BE2C (cell line): Measurements from ENCODE around the gene KCNMA1.

Source experiments
- DNase-seq: peaks from one replicate; pipeline ENCODE4 v3.0.0-alpha.2; 2020
- H3K27me3 ChIP-seq: fragments of 250-450 bp; sonication (Bioruptor Pico); 2 replicates; pipeline ENCODE4 v1.5.1; 2020; ENCODE audit warnings: mild to moderate bottlenecking
- H3K36me3 ChIP-seq: fragments of 250-450 bp; sonication (Bioruptor Pico); 2 replicates; pipeline ENCODE4 v1.5.1; 2020; ENCODE audit warnings: mild to moderate bottlenecking
- H3K4me1 ChIP-seq: fragments of 250-450 bp; sonication (Bioruptor Pico); 2 replicates; pipeline ENCODE4 v1.5.1; 2020
- H3K4me3 ChIP-seq: 2 replicates; pipeline ENCODE4 v1.5.1; 2011; ENCODE audit warnings: low read depth, low read length
- H3K9me3 ChIP-seq: fragments of 250-450 bp; sonication (Bioruptor Pico); 2 replicates; pipeline ENCODE4 v1.5.1; 2020
- CTCF ChIP-seq: IDR thresholded peaks from 2 replicates; pipeline ENCODE4 v1.5.1; 2012; ENCODE audit warnings: mild to moderate bottlenecking, low read depth, low read length

The KCNMA1 gene

GRCh38 chr10:77616766-77617165 lies 20.8 kb downstream of the KCNMA1 start:
- no peak for DNase-seq
- H3K9me3 ChIP-seq: no peaks in the 10 kb centered on the region
- no peaks in the 10 kb centered on the region for H3K27me3 ChIP-seq
- no peaks in the 10 kb centered on the region for H3K4me1 ChIP-seq
- no peak overlapping the region for H3K4me3 ChIP-seq
- no peaks in the 10 kb centered on the region for H3K36me3 ChIP-seq
- TF ChIP-seq CTCF: no peak

GRCh38 chr10:77614778-77615625 lies 22.6 kb downstream of the KCNMA1 start:
- no peaks in the 10 kb centered on the region for H3K36me3 ChIP-seq
- H3K27me3 ChIP-seq: no peaks in the 10 kb centered on the region
- no peak overlapping the region for H3K4me3 ChIP-seq
- H3K9me3 ChIP-seq: no peaks in the 10 kb centered on the region
- no peaks in the 10 kb centered on the region for H3K4me1 ChIP-seq
- DNase-seq: no peak
- TF ChIP-seq CTCF: no peak

- TF ChIP-seq CTCF: no peak
- Histone ChIP-seq H3K27me3 (no peaks in the 10 kb centered on the region), H3K4me3 (no peak overlapping the region), H3K36me3 (no peaks in the 10 kb centered on the region), H3K4me1 (no peaks in the 10 kb centered on the region), H3K9me3 (no peaks in the 10 kb centered on the region)
- DNase-seq: no peak
These were observed 24.0 kb downstream of the KCNMA1 start for GRCh38 chr10:77613476-77614130.

GRCh38 chr10:77611670-77612069 lies 25.9 kb downstream of the KCNMA1 start:
- no peaks in the 10 kb centered on the region for H3K4me1 ChIP-seq
- no peak for TF ChIP-seq CTCF
- no peak overlapping the region for H3K4me3 ChIP-seq

GRCh38 chr10:77611221-77611620 lies 26.4 kb downstream of the KCNMA1 start:
- Histone ChIP-seq H3K27me3 (no peaks in the 10 kb centered on the region), H3K4me3 (no peak overlapping the region), H3K9me3 (no peaks in the 10 kb centered on the region), H3K36me3 (no peaks in the 10 kb centered on the region), H3K4me1 (no peaks in the 10 kb centered on the region)
- no peak for TF ChIP-seq CTCF
- no peak for DNase-seq

More at GRCh38 chr10:77611670-77612069, 25.9 kb downstream of the KCNMA1 start:
- Histone ChIP-seq H3K9me3 (no peaks in the 10 kb centered on the region), H3K36me3 (no peaks in the 10 kb centered on the region), H3K27me3 (no peaks in the 10 kb centered on the region)
- DNase-seq: no peak

GRCh38 chr10:77609781-77610272 lies 27.8 kb downstream of the KCNMA1 start:
- Histone ChIP-seq H3K4me3 (no peak overlapping the region), H3K36me3 (no peaks in the 10 kb centered on the region), H3K27me3 (no peaks in the 10 kb centered on the region), H3K4me1 (no peaks in the 10 kb centered on the region), H3K9me3 (no peaks in the 10 kb centered on the region)
- no peak for DNase-seq
- no peak for TF ChIP-seq CTCF
